Smooth muscle cell (in vitro differentiated cells): ENCODE results near the gene ACSL1. TPM values are rescaled to one million over a fixed set of nuclear protein-coding genes. Genes with fewer than 3 reads are reported as not detected.
A peak's percentile ranks its signal among the peaks of the same experiment; 100 is the strongest.

Experiments
- DNase-seq: peaks from one replicate; lab custom pipeline; 2025; ENCODE audit not compliant: unreplicated experiment; lab: John Stamatoyannopoulos, UW
- H2AFZ ChIP-seq: fragments of 200-600 bp; sonication (generic); 2 replicates; pipeline ENCODE4 v1.6.0; 2016; ENCODE audit warnings: antibody characterized with exemption, low read depth, mild to moderate bottlenecking
- H3F3A ChIP-seq: fragments of 200-600 bp; sonication (generic); 2 replicates; pipeline ENCODE4 v1.6.0; 2017; ENCODE audit warnings: antibody characterized with exemption, low read depth
- H3K27ac ChIP-seq: fragments of 200-600 bp; sonication (generic); 2 replicates; pipeline ENCODE4 v1.5.1; 2016; ENCODE audit warnings: low read depth, mild to moderate bottlenecking
- H3K27me3 ChIP-seq: fragments of 200-600 bp; sonication (generic); 2 replicates; pipeline ENCODE4 v1.6.1; 2016; ENCODE audit warnings: low read depth, mild to moderate bottlenecking
- H3K36me3 ChIP-seq: fragments of 200-600 bp; sonication (generic); 2 replicates; pipeline ENCODE4 v1.5.1; 2016; ENCODE audit warnings: low read depth
- H3K4me1 ChIP-seq: fragments of 200-600 bp; sonication (generic); 2 replicates; pipeline ENCODE4 v1.5.1; 2016; ENCODE audit warnings: low read depth
- H3K4me2 ChIP-seq: fragments of 200-600 bp; sonication (generic); 2 replicates; pipeline ENCODE4 v1.6.0; 2016; ENCODE audit warnings: mild to moderate bottlenecking
- H3K4me3 ChIP-seq: fragments of 200-600 bp; sonication (generic); 2 replicates; pipeline ENCODE4 v1.5.1; 2016; ENCODE audit warnings: mild to moderate bottlenecking
- H3K79me2 ChIP-seq: fragments of 200-600 bp; sonication (generic); 2 replicates; pipeline ENCODE4 v1.6.0; 2016; ENCODE audit warnings: low read depth, mild to moderate bottlenecking
- H3K9ac ChIP-seq: fragments of 200-600 bp; sonication (generic); 2 replicates; pipeline ENCODE4 v1.6.0; 2016; ENCODE audit warnings: low read depth
- H3K9me3 ChIP-seq: fragments of 200-600 bp; sonication (generic); replicated peaks from 2 replicates; pipeline ENCODE4 v1.5.1; 2016; ENCODE audit warnings: low read depth
- H4K20me1 ChIP-seq: fragments of 200-600 bp; sonication (generic); 2 replicates; pipeline ENCODE4 v1.6.0; 2016; ENCODE audit warnings: low read depth
- CTCF ChIP-seq: fragments of 200-600 bp; sonication (generic); IDR thresholded peaks from 2 replicates; pipeline ENCODE4 v1.5.1; 2017; ENCODE audit warnings: borderline replicate concordance, mild to moderate bottlenecking, antibody characterized with exemption; ENCODE audit not compliant: insufficient read depth, poor library complexity, severe bottlenecking
- WGBS: methylation state at CpG from one replicate; pipeline ENCODE4 v1.1.7; 2016; ENCODE audit warnings: low lambda C conversion rate; 5-methylcytosine and 5-hydroxymethylcytosine counted together
- polyA plus RNA-seq: library from polyadenylated mRNA; unstranded; fragments of >200 nt; fragmentation: Nextera tagmentation; extraction: Ambion mirVana; gene quantifications from 2 replicates; pipeline ENCODE4 v1.2.1, GENCODE V29; 2016
- total RNA-seq: library from RNA; depleted of rRNA; stranded (reverse); fragments of >200 nt; gene quantifications from 2 replicates; pipeline ENCODE4 v1.2.3, GENCODE V29; 2014

The ACSL1 gene
- total and polyA plus RNA-seq, 2 experiments from 2014 or later: 13.8 to 24.5 TPM

DNA sequence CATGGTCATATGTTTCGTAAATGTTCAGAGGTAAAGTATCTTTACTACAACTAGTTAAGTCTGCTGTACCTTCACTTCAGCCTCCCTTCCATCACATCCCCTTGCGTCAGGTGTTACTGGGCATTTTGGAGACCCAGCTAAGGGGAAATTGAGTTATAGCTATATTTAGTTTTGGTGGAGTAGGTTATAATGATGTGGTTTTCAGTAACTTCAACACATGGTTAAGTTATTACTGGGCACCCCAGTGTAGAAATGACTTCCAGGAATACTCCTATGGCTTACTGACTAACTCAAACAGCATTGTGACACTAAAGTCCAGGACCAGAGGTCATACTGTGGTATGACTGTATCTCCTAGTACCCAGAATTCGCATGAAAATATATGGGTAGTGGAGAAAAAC, 23.4 kb upstream of the ACSL1 start:
- Histone ChIP-seq H3K4me2 (no peak overlapping the region), H3K79me2 (no peaks in the 10 kb centered on the region), H2AFZ (no peak overlapping the region), H3K9ac (no peak overlapping the region), H3K27me3 (peaks cover 12% of the 10 kb centered on the region), H3K36me3 (no peaks in the 10 kb centered on the region), H3K27ac (no peak overlapping the region), H3F3A (peaks cover 6% of the 10 kb centered on the region), H3K9me3 (no peaks in the 10 kb centered on the region), H3K4me3 (no peak overlapping the region), H3K4me1 (no peaks in the 10 kb centered on the region), H4K20me1 (no peaks in the 10 kb centered on the region)
- TF ChIP-seq CTCF: no peak
- WGBS: 65% methylated on average over 3 of the region's 3 CpGs
- DNase-seq: no peak

DNA sequence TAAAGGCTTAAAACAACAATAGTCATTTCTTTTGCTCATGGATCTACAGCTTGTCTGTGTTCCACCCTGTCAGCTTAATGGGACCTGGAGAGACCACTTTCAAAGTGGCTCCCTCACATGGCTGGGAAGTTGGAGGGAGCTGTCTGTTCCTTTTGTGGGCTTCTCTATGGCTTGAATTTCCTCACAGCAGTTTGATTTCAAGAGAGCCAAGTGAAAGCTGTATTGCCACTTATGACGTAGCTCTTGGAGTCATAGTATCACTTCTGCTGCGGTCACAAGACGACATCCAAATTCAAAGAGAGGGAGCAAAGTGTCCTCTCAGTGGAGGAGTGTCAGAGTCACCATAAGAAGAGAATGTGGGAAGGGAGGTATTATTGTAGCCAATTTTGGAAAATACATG, 22.7 kb upstream of the ACSL1 start:
- no peak for TF ChIP-seq CTCF

DNA sequence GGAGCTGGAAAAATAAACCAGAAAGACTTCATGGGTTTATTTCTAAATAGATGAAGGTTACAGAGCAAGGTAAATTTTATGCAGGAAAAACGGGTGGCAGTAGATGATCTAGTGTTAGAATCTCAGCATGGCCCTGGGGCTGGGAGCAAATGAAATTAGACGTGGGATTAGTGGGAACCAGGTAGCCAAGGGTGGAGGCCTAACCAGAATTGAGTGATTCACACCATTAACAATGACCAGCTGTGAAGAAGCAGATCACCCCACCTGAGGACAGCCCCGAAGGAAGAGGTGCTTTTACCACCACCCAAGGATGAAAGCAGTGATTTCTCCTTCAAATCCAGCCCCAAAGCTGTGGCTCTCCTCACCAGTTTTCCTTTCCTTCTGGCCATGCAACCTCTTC, 20.8 kb upstream of the ACSL1 start:
- H3K4me1 ChIP-seq: no peaks in the 10 kb centered on the region
- H3K4me2 ChIP-seq: no peak overlapping the region
- no peaks in the 10 kb centered on the region for H3K9me3 ChIP-seq
- no peaks in the 10 kb centered on the region for H3K79me2 ChIP-seq
- 93% methylated on average over 3 of the region's 3 CpGs for WGBS
- H3K27ac ChIP-seq: peak overlapping the region; percentile 77
- peak overlapping the region; percentile 36 for H3K9ac ChIP-seq
- peaks cover 5% of the 10 kb centered on the region for H3F3A ChIP-seq
- H4K20me1 ChIP-seq: no peaks in the 10 kb centered on the region
- H2AFZ ChIP-seq: no peak overlapping the region
- no peak for TF ChIP-seq CTCF
- DNase-seq: no peak
- no peak overlapping the region for H3K4me3 ChIP-seq
- peaks cover 2% of the 10 kb centered on the region for H3K27me3 ChIP-seq
- no peaks in the 10 kb centered on the region for H3K36me3 ChIP-seq

More for the DNA sequence above, 22.7 kb upstream of the ACSL1 start:
- Histone ChIP-seq H3K27ac (no peak overlapping the region), H3F3A (peaks cover 6% of the 10 kb centered on the region), H3K4me1 (no peaks in the 10 kb centered on the region), H3K79me2 (no peaks in the 10 kb centered on the region), H4K20me1 (no peaks in the 10 kb centered on the region), H3K27me3 (peaks cover 12% of the 10 kb centered on the region), H3K36me3 (no peaks in the 10 kb centered on the region), H3K9ac (no peak overlapping the region), H2AFZ (no peak overlapping the region), H3K9me3 (no peaks in the 10 kb centered on the region), H3K4me3 (no peak overlapping the region), H3K4me2 (no peak overlapping the region)
- no peak for DNase-seq
- WGBS: 91% methylated on average over 3 of the region's 3 CpGs

DNA sequence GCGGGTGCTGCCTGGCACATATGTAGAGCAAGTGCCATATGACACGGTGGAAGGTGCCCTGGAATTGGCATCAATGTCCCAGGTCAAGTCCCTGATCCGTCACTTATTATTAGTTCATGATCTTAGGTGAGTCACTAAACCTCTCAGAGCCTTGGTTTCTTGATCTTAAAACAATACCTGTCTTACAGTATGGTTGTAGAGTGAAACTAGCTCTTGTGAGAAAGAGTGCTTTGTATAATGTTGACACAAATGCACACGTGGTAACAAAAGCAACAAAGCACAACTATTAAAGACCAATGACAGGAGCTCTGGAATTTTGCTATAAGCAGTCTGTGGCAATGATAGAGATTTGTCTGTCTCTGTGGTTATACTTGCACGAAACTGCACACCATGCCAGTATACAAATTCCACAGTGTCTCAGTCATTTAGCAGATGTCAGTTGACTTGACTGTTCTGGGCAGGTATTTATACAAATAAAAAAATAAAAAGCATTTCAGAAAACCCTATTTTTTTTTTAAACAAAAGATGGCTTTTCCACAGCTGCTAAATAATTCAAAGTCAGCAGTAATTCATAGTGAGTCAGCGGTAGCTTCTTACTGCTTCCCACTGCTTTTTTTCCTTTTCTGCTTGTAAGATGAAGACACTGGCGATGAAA, 19.7 kb upstream of the ACSL1 start:
- Histone ChIP-seq H3F3A (no peaks in the 10 kb centered on the region), H3K9ac (peak overlapping the region; percentile 74), H3K27me3 (peaks cover 2% of the 10 kb centered on the region), H3K4me3 (no peak overlapping the region), H3K4me1 (no peaks in the 10 kb centered on the region), H4K20me1 (no peaks in the 10 kb centered on the region), H2AFZ (no peak overlapping the region), H3K9me3 (no peaks in the 10 kb centered on the region), H3K27ac (peak overlapping the region; percentile 77), H3K4me2 (peak overlapping the region; percentile 63), H3K79me2 (no peaks in the 10 kb centered on the region), H3K36me3 (no peaks in the 10 kb centered on the region)
- TF ChIP-seq CTCF: no peak
- no peak for DNase-seq
- 49% methylated on average over 7 of the region's 7 CpGs for WGBS
